Measurements from ENCODE around the gene RIBC1. TPM values are rescaled to one million over a fixed set of nuclear protein-coding genes. Genes with fewer than 3 reads are reported as not detected.

The RIBC1 gene
- total RNA-seq, 1 donor from 2014 or later = 0.60 TPM

GRCh38 chrX:53476371-53476770, 53.7 kb downstream of the RIBC1 start:
- H3K36me3 Mint-ChIP-seq (ENCODE audit: low read depth) = no peaks in the 10 kb centered on the region
- H3K4me1 Mint-ChIP-seq (ENCODE audit: low read depth) = no peaks in the 10 kb centered on the region
- H3K27ac Mint-ChIP-seq (ENCODE audit: unreplicated experiment) = no peak overlapping the region
- no peak for DNase-seq (ENCODE audit: low spot score)
- no peak overlapping the region for H3K4me3 Mint-ChIP-seq (ENCODE audit: unreplicated experiment)
- H3K27me3 Mint-ChIP-seq (ENCODE audit: low read depth) = peaks cover 13% of the 10 kb centered on the region
- no peak for TF ChIP-seq CTCF (IDR thresholded peaks at IDR 0.05)
- H3K9me3 Mint-ChIP-seq (ENCODE audit: low read depth) = peaks cover 19% of the 10 kb centered on the region

GRCh38 chrX:53479301-53479700, 56.6 kb downstream of the RIBC1 start:
- H3K27ac Mint-ChIP-seq (ENCODE audit: unreplicated experiment) = no peak overlapping the region
- no peak overlapping the region for H3K4me3 Mint-ChIP-seq (ENCODE audit: unreplicated experiment)
- no peaks in the 10 kb centered on the region for H3K4me1 Mint-ChIP-seq (ENCODE audit: low read depth)
- H3K36me3 Mint-ChIP-seq (ENCODE audit: low read depth) = no peaks in the 10 kb centered on the region
- TF ChIP-seq CTCF (IDR thresholded peaks at IDR 0.05) = no peak
- H3K9me3 Mint-ChIP-seq (ENCODE audit: low read depth) = peaks cover 16% of the 10 kb centered on the region
- DNase-seq (ENCODE audit: low spot score) = no peak
- peaks cover 2% of the 10 kb centered on the region for H3K27me3 Mint-ChIP-seq (ENCODE audit: low read depth)

Small RNA genes lying within 50 kb of the gene (microRNA-seq; reads per million reads assigned to microRNA genes)
- gene MIR6857 (ENCODE audit: borderline number of aligned reads) = not detected

Other genes starting within 250 kb of the RIBC1 start
- gene KDM5C, start 197.7 kb upstream of the RIBC1 start, total RNA-seq = 70.1 to 85.0 TPM (median 75.2 TPM) in 3 replicates
- 8.0 to 11.6 TPM (median 8.2 TPM) in 3 replicates for gene IQSEC2, start 141.3 kb upstream of the RIBC1 start, total RNA-seq
- 42.8 to 69.5 TPM (median 44.4 TPM) in 3 replicates for gene SMC1A, start 219 bp upstream of the RIBC1 start, total RNA-seq
- 69.4 to 91.4 TPM (median 72.3 TPM) in 3 replicates for gene HSD17B10, start 11.5 kb downstream of the RIBC1 start, total RNA-seq

Data from chondrocyte (in vitro differentiated cells).